ENCODE results near the gene RAPH1.

Gene RAPH1, protein sequence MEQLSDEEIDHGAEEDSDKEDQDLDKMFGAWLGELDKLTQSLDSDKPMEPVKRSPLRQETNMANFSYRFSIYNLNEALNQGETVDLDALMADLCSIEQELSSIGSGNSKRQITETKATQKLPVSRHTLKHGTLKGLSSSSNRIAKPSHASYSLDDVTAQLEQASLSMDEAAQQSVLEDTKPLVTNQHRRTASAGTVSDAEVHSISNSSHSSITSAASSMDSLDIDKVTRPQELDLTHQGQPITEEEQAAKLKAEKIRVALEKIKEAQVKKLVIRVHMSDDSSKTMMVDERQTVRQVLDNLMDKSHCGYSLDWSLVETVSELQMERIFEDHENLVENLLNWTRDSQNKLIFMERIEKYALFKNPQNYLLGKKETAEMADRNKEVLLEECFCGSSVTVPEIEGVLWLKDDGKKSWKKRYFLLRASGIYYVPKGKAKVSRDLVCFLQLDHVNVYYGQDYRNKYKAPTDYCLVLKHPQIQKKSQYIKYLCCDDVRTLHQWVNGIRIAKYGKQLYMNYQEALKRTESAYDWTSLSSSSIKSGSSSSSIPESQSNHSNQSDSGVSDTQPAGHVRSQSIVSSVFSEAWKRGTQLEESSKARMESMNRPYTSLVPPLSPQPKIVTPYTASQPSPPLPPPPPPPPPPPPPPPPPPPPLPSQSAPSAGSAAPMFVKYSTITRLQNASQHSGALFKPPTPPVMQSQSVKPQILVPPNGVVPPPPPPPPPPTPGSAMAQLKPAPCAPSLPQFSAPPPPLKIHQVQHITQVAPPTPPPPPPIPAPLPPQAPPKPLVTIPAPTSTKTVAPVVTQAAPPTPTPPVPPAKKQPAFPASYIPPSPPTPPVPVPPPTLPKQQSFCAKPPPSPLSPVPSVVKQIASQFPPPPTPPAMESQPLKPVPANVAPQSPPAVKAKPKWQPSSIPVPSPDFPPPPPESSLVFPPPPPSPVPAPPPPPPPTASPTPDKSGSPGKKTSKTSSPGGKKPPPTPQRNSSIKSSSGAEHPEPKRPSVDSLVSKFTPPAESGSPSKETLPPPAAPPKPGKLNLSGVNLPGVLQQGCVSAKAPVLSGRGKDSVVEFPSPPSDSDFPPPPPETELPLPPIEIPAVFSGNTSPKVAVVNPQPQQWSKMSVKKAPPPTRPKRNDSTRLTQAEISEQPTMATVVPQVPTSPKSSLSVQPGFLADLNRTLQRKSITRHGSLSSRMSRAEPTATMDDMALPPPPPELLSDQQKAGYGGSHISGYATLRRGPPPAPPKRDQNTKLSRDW

GRCh38 chr2:203535078-203535783, at the start of gene RAPH1:
TSS of gene RAPH1 (minus strand) at chr2:203535301. CDS start at chr2:203495353, 39,948 bp downstream.
- H3K27ac ChIP-seq: peak within 1 kb of the TSS; percentile 90
- TF ChIP-seq ZFX (IDR thresholded peaks at IDR 0.05; ENCODE audit: borderline replicate concordance) (no peak), CTCF (IDR thresholded peaks at IDR 0.05) (peak; percentile 32)

DNA sequence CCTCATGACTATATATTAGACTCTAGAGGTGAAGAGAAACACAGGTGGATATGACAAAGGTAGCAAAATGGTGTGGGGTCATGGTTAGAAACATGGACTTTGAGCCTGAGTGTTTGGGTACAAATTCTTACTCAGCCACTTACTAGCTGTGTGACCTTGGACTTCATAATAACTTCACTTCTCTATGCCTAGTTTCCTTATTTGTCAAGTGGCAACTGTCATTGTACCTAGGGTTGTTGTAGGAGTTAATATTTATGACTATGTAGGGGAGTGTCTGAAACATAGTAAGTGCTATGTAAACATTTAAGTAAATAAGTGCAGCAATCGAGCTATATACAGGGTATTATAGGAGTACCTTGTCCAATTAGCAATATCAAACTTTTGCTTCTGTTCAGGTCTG, 49.7 kb upstream of the RAPH1 start:
- H3K27ac ChIP-seq: no peak overlapping the region
- TF ChIP-seq ZFX (IDR thresholded peaks at IDR 0.05; ENCODE audit: borderline replicate concordance) (no peak), CTCF (IDR thresholded peaks at IDR 0.05) (no peak)

DNA sequence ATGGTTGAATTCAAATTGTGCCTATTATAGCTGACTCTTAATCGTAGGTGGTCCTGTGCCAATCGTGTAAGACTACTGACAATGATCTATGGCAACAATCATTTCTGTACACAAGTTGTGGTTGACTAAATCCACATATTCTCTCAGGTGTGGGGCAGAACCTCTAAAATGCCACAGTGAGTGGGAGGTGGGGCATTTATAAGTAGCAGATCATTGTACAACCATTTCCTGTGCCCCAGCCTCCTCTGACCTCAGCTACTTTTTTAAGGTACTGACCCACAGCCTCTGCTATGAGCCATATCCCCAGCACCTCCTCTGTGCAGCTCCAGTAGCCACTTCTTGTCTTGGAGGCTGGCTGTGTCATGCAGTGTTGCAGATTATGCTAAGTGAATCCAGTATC, 48.6 kb upstream of the RAPH1 start:
- no peak overlapping the region for H3K27ac ChIP-seq
- TF ChIP-seq CTCF (IDR thresholded peaks at IDR 0.05): no peak

DNA sequence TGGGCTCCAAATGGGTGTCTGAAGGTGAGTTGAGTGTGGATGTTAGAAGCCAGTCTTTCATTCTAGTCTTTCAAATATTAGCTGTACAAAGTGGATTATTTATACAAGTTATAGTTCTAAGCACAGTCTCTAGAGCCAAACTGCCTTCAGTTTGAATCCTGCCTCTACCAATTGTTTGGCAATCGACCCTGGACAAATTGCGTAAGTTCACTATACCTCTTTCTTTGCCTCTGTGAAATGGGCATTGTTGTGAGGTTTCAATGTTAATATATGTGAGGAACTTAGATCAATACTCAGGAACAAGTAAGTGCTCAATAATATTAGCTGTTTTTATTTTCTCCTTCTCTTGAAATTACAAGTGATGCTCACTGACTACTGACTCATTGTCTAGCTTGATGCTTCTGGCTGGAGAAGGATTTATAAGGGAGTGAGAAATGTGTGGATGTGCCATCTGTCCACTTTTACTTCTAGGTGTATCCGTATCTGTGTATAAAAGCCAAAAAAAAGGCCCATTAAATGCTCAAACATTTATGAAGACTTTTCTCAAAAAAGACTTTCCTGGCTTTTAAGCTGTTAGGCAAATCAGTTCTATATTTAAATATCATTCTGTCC, 48.1 kb upstream of the RAPH1 start:
- TF ChIP-seq ZFX (IDR thresholded peaks at IDR 0.05; ENCODE audit: borderline replicate concordance) (no peak), CTCF (IDR thresholded peaks at IDR 0.05) (no peak)
- peak overlapping the region; percentile 70 for H3K27ac ChIP-seq

DNA sequence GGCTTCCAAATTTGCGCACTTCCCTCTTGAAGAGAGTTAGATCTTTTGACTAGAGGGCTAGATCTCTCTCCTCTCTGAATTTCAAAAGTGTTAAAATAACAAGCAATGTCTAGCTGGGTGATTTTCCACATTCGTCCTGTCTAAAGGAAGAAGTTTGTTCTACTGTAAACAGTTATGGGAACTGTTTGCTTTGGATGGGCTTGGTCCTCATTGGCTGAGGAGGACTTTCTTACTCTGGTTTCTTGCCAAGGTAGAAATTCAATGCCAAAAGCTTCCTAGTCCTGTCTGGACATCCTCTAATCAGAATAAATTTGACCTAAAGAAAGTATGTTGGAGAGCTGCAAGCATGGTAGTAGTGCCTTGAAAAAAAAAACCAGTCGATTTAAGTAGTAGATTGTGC, 47.4 kb upstream of the RAPH1 start:
- no peak for TF ChIP-seq ZFX (IDR thresholded peaks at IDR 0.05; ENCODE audit: borderline replicate concordance)
- TF ChIP-seq CTCF (IDR thresholded peaks at IDR 0.05): no peak
- peak overlapping the region; percentile 70 for H3K27ac ChIP-seq

DNA sequence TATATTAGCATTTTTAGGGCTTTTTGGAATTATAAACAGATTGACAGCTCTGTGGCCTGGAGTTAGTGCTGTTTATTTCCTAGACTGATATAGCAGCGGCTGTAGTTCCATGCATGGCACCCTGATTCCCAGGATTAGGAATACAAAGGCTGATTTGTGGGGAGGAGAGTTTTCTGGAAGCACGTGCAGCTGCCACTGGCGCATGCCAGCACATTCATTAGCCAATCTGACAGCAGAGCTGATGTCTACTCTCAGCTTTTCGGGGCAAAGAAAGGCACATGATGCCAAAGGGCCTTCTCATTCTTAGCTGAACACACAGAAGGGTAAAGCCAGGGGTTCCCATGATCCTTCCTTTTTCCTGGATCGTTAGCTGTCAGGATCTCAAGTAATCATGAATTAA, 45.7 kb upstream of the RAPH1 start:
- H3K27ac ChIP-seq: no peak overlapping the region
- TF ChIP-seq CTCF (IDR thresholded peaks at IDR 0.05) (no peak), ZFX (IDR thresholded peaks at IDR 0.05; ENCODE audit: borderline replicate concordance) (no peak)

All from 22Rv1 (cell line).